H1 (cell line): ENCODE results near the gene NANOS3. TPM values are rescaled to one million over a fixed set of nuclear protein-coding genes. Genes with fewer than 3 reads are reported as not detected.
A peak's percentile ranks its signal among the peaks of the same experiment; 100 is the strongest.

Source experiments
- CTCF ChIA-PET: fragments of 300-600 bp; sonication (Branson Sonifier 250); formaldehyde crosslinking; loops from one replicate; lab custom pipeline; 2021; ENCODE audit not compliant: partially characterized antibody; lab: Charles Lee
- POLR2A ChIA-PET: fragments of 300-600 bp; sonication (Branson Sonifier 250); formaldehyde crosslinking; loops from one replicate; lab custom pipeline; 2021; ENCODE audit warnings: inconsistent platforms; ENCODE audit not compliant: partially characterized antibody; lab: Charles Lee
- DNase-seq, 2 experiments: peaks; one replicate each; pipeline versions ENCODE4 v3.0.0 to v3.0.0-alpha.2; 2010 to 2022; ENCODE audit warnings: low spot score in 2 of 2, low read depth in 1 of 2, mixed read lengths in 1 of 2
- FAIRE-seq: peaks from 2 replicates; lab custom pipeline; 2011; peaks lifted over from hg19 to GRCh38; lab: Jason Lieb, UNC
- H2AFZ ChIP-seq: 2 replicates; pipeline ENCODE4 v1.8.1; 2012; ENCODE audit warnings: low read length, inconsistent platforms
- H2AK5ac ChIP-seq: 2 replicates; pipeline ENCODE4 v1.6.1; 2013; ENCODE audit warnings: low read depth, low read length
- H2BK120ac ChIP-seq: replicated peaks from 2 replicates; pipeline ENCODE3; 2013; ENCODE audit warnings: low read depth, low read length, inconsistent platforms
- H2BK12ac ChIP-seq: 2 replicates; pipeline ENCODE4 v1.6.1; 2013; ENCODE audit warnings: low read depth, low read length
- H2BK15ac ChIP-seq: 2 replicates; pipeline ENCODE4 v1.6.1; 2013; ENCODE audit warnings: low read length
- H2BK20ac ChIP-seq: 2 replicates; pipeline ENCODE4 v1.6.1; 2013; ENCODE audit warnings: low read length
- H2BK5ac ChIP-seq: 2 replicates; pipeline ENCODE4 v1.6.1; 2013; ENCODE audit warnings: low read depth, low read length
- H3K14ac ChIP-seq: 2 replicates; pipeline ENCODE4 v1.6.1; 2013; ENCODE audit warnings: inconsistent platforms; ENCODE audit not compliant: insufficient read length
- H3K18ac ChIP-seq: 2 replicates; pipeline ENCODE4 v1.6.1; 2013; ENCODE audit warnings: low read length; ENCODE audit errors: extremely low read depth
- H3K23ac ChIP-seq: 2 replicates; pipeline ENCODE4 v1.6.1; 2013; ENCODE audit warnings: inconsistent platforms; ENCODE audit not compliant: insufficient read length
- H3K23me2 ChIP-seq: 2 replicates; pipeline ENCODE4 v1.6.1; 2013; ENCODE audit warnings: low read depth, low read length
- H3K27ac ChIP-seq: 2 replicates; pipeline ENCODE4 v1.6.1; 2011; ENCODE audit warnings: low read depth, low read length, inconsistent platforms
- H3K27me3 ChIP-seq, 4 experiments: replicated peaks in 1 of 4; 1 replicate in 1 of 4; 2 replicates in 3 of 4; pipeline versions ENCODE4 v1.6.1 to v1.8.1; 2011 to 2013; ENCODE audit warnings: low read length in 3 of 4, mild to moderate bottlenecking in 3 of 4, inconsistent platforms in 2 of 4, mixed read lengths in 2 of 4, moderate library complexity in 1 of 4; ENCODE audit not compliant: control insufficient read depth in 3 of 4, insufficient read depth in 3 of 4; ENCODE audit errors: extremely low read depth in 1 of 4
- H3K36me3 ChIP-seq, 4 experiments: 2 replicates each; pipeline versions ENCODE4 v1.6.1 to v1.8.1; 2011 to 2013; ENCODE audit warnings: mild to moderate bottlenecking in 4 of 4, low read length in 3 of 4, moderate library complexity in 2 of 4, control low read depth in 1 of 4, inconsistent platforms in 1 of 4; ENCODE audit not compliant: insufficient read depth in 4 of 4, control insufficient read depth in 2 of 4
- H3K4ac ChIP-seq: replicated peaks from 2 replicates; pipeline ENCODE3; 2013; ENCODE audit warnings: low read length, low read depth, mixed read lengths, inconsistent platforms; ENCODE audit not compliant: insufficient read length
- H3K4me1 ChIP-seq, 4 experiments: replicated peaks in 1 of 4; 1 replicate in 1 of 4; 2 replicates in 3 of 4; pipeline versions ENCODE4 v1.6.1 to v1.8.1; 2011 to 2013; ENCODE audit warnings: low read length in 3 of 4, inconsistent platforms in 2 of 4, mixed read lengths in 1 of 4; ENCODE audit not compliant: insufficient read depth in 4 of 4, control insufficient read depth in 3 of 4
- H3K4me2 ChIP-seq, 2 experiments: 2 replicates each; pipeline versions ENCODE4 v1.6.1 to v1.8.1; 2011 to 2013; ENCODE audit warnings: low read depth in 2 of 2, low read length in 2 of 2, control low read depth in 1 of 2, inconsistent platforms in 1 of 2, mild to moderate bottlenecking in 1 of 2; ENCODE audit not compliant: insufficient read depth in 1 of 2
- H3K4me3 ChIP-seq, 4 experiments: fragments of 200-600, 300-600 bp in 1 of 4; sonication (generic), shearing (Covaris generic), sonication (Bioruptor Twin) in 1 of 4; 2 replicates each; pipeline versions ENCODE4 v1.5.1 to v1.8.1; 2011 to 2016; ENCODE audit warnings: low read length in 4 of 4, low read depth in 3 of 4, control low read depth in 2 of 4, inconsistent platforms in 2 of 4, mild to moderate bottlenecking in 2 of 4, mixed read lengths in 1 of 4, moderate library complexity in 1 of 4; ENCODE audit not compliant: insufficient read depth in 2 of 4; ENCODE audit errors: extremely low read depth in 1 of 4
- H3K56ac ChIP-seq: replicated peaks from 2 replicates; pipeline ENCODE3; 2013; ENCODE audit warnings: low read depth, mild to moderate bottlenecking, mixed read lengths, low read length, inconsistent platforms; ENCODE audit not compliant: insufficient read length
- H3K79me1 ChIP-seq: 2 replicates; pipeline ENCODE4 v1.6.1; 2013; ENCODE audit warnings: low read depth, low read length, control low read depth
- H3K79me2 ChIP-seq, 2 experiments: 2 replicates each; pipeline versions ENCODE4 v1.6.1 to v1.8.1; 2012 to 2013; ENCODE audit warnings: low read length in 2 of 2, mild to moderate bottlenecking in 2 of 2, inconsistent platforms in 1 of 2; ENCODE audit not compliant: insufficient read depth in 2 of 2, control insufficient read depth in 1 of 2
- H3K9ac ChIP-seq, 4 experiments: replicated peaks in 1 of 4; 1 replicate in 1 of 4; 2 replicates in 3 of 4; pipeline versions ENCODE4 v1.6.1 to v1.8.1; 2011 to 2013; ENCODE audit warnings: low read depth in 3 of 4, low read length in 3 of 4, control low read depth in 2 of 4, mild to moderate bottlenecking in 2 of 4, moderate library complexity in 2 of 4, inconsistent platforms in 1 of 4; ENCODE audit errors: extremely low read depth in 1 of 4
- H3K9me3 ChIP-seq, 2 experiments: 2 replicates each; pipeline versions ENCODE4 v1.6.1 to v1.8.1; 2012 to 2013; ENCODE audit warnings: mild to moderate bottlenecking in 2 of 2, moderate library complexity in 2 of 2, control low read depth in 1 of 2, inconsistent platforms in 1 of 2, low read depth in 1 of 2, low read length in 1 of 2, mixed read lengths in 1 of 2; ENCODE audit not compliant: insufficient read depth in 2 of 2
- H4K20me1 ChIP-seq, 2 experiments: replicated peaks in 1 of 2; 2 replicates each; pipeline versions ENCODE3 to v1.8.1; 2011 to 2013; ENCODE audit warnings: inconsistent platforms in 2 of 2, low read length in 2 of 2, mild to moderate bottlenecking in 1 of 2; ENCODE audit not compliant: insufficient read depth in 2 of 2, control insufficient read depth in 1 of 2
- H4K5ac ChIP-seq: 2 replicates; pipeline ENCODE4 v1.6.1; 2013; ENCODE audit warnings: low read length, low read depth, mixed read lengths, inconsistent platforms; ENCODE audit not compliant: insufficient read length
- H4K8ac ChIP-seq: 2 replicates; pipeline ENCODE4 v1.8.0; 2013; ENCODE audit warnings: mild to moderate bottlenecking, moderate library complexity, low read length, inconsistent platforms; ENCODE audit not compliant: insufficient read depth; ENCODE audit errors: extremely low read depth
- H4K91ac ChIP-seq: replicated peaks from 2 replicates; pipeline ENCODE3; 2013; ENCODE audit warnings: low read length, mixed read lengths, inconsistent platforms; ENCODE audit not compliant: insufficient read length
- CREB1 ChIP-seq: IDR thresholded peaks from 2 replicates; pipeline ENCODE4 v1.6.1; 2012; ENCODE audit warnings: inconsistent platforms
- EP300 ChIP-seq, 2 experiments: IDR thresholded peaks; 1 replicate in 1 of 2; 2 replicates in 1 of 2; pipeline ENCODE4 v1.6.1; 2011 to 2012; ENCODE audit warnings: low read depth in 2 of 2, low read length in 2 of 2, mild to moderate bottlenecking in 2 of 2, borderline replicate concordance in 1 of 2, inconsistent platforms in 1 of 2, moderate library complexity in 1 of 2
- KDM4A ChIP-seq: IDR thresholded peaks from one replicate; pipeline ENCODE4 v1.7.1; 2012; ENCODE audit warnings: low read depth, mild to moderate bottlenecking, moderate library complexity, low read length, inconsistent platforms; ENCODE audit not compliant: severe bottlenecking
- KDM5A ChIP-seq: fragments of 200-600 bp; IDR thresholded peaks from 2 replicates; pipeline ENCODE4 v1.7.1; 2012; ENCODE audit warnings: mild to moderate bottlenecking, low read length, inconsistent platforms, mixed read lengths
- NRF1 ChIP-seq: IDR thresholded peaks from 2 replicates; pipeline ENCODE4 v1.6.1; 2011; ENCODE audit warnings: mild to moderate bottlenecking, low read depth, low read length, improper control_type of control experiment
- SIN3A ChIP-seq, 2 experiments: IDR thresholded peaks in 1 of 2; conservative IDR thresholded peaks in 1 of 2; 2 replicates each; pipeline ENCODE4 v1.6.1; 2011 to 2012; ENCODE audit warnings: low read length in 2 of 2, improper control_type of control experiment in 1 of 2, low read depth in 1 of 2, mild to moderate bottlenecking in 1 of 2
- TCF12 ChIP-seq: IDR thresholded peaks from 2 replicates; pipeline ENCODE4 v1.6.1; 2011; ENCODE audit warnings: low read depth, mild to moderate bottlenecking, low read length
- WGBS, 2 experiments: shearing (Covaris generic) in 1 of 2; methylation state at CpG; one replicate each; pipeline versions ENCODE4 v1.1.6 to v1.1.7; 2013 to 2015; ENCODE audit warnings: low lambda C conversion rate in 2 of 2, mixed read lengths in 2 of 2, inconsistent platforms in 1 of 2, low coverage in 1 of 2, missing lambda C conversion rate in 1 of 2; ENCODE audit not compliant: insufficient replicate concordance in 2 of 2, insufficient coverage in 1 of 2, insufficient read length in 1 of 2; ENCODE audit errors: extremely low coverage in 1 of 2, missing lambda C conversion rate in 1 of 2; 5-methylcytosine and 5-hydroxymethylcytosine counted together
- polyA plus RNA-seq, 7 experiments: library from polyadenylated mRNA; depleted of rRNA in 3 of 7; stranded (reverse) in 5 of 7; unstranded in 2 of 7; fragments of >200 nt in 5 of 7; fragments of 200-250 nt in 2 of 7; gene quantifications; 1 replicate in 5 of 7; 2 replicates in 1 of 7; 4 replicates in 1 of 7; pipeline versions ENCODE4 v1.2.1 to v1.2.3, GENCODE V29; 2011 to 2013; ENCODE audit warnings: missing spikeins in 2 of 7, mixed read lengths in 2 of 7
- total RNA-seq: library from RNA; stranded (reverse); fragmentation: NEBNext Ultra II Directional; extraction: Animal tissue kit (Norgen Biotek cat#: 25700); gene quantifications from 2 replicates; pipeline ENCODE4 v1.2.1, GENCODE V29; 2021

NANOS3 gene
- total and polyA plus RNA-seq, 2 of the 8 experiments (the other 6 are each of a cell fraction or from before 2014, with no cell fraction given): 0.62 TPM; not detected in 1

GRCh38 chr19:13834244-13835069 is 42.5 kb upstream of the NANOS3 start:
- H3K14ac ChIP-seq: no peak overlapping the region
- no peak overlapping the region for H3K4ac ChIP-seq
- FAIRE-seq: no peak
- H4K5ac ChIP-seq: no peak overlapping the region
- H3K18ac ChIP-seq: no peak overlapping the region; the same call in 1 of the 2 replicates
- peaks cover 0 to 5% of the 10 kb centered on the region in 2 experiments for H4K20me1 ChIP-seq
- peaks cover 0 to 12% (median 6%) of the 10 kb centered on the region in 4 experiments; a peak in 4 of 8 replicates for H3K36me3 ChIP-seq
- H3K4me1 ChIP-seq: peaks cover 0 to 13% (median 6%) of the 10 kb centered on the region in 4 experiments; a peak in 5 of 7 replicates
- POLR2A ChIA-PET: interaction anchor here (0.8 to 4.0 kb wide), 9 partner anchors 9 to 60 kb away, joined by 3 to 28 read pairs (median 5); no protein-coding TSS in a partner anchor
- no peak overlapping the region for H3K23ac ChIP-seq
- H3K27ac ChIP-seq: no peak overlapping the region
- WGBS, 2 experiments: 89% methylated on average over 14 of the region's 14 CpGs; no CpG with 5 or more reads in 1 of the 2 experiments
- H3K79me1 ChIP-seq: no peaks in the 10 kb centered on the region
- TF ChIP-seq SIN3A (conservative IDR thresholded peaks at IDR 0.05 in 1 of 2, IDR thresholded peaks at IDR 0.05 in 1 of 2; ENCODE audit: low read depth in 1 of 2, low read length in 2 of 2) (no peak), KDM4A (no peak), EP300 (IDR thresholded peaks at IDR 0.05; ENCODE audit: borderline replicate concordance in 1 of 2, low read depth in 2 of 2, low read length in 2 of 2) (no peak), NRF1 (no peak), TCF12 (no peak), CREB1 (no peak), KDM5A (no peak)
- peak overlapping the region in 1 of 2 experiments; percentile 55; a peak in 1 of 4 replicates for H3K4me2 ChIP-seq
- no peak overlapping the region; the same call in 1 of the 2 replicates for H2AK5ac ChIP-seq
- H2BK20ac ChIP-seq: no peak overlapping the region
- no peak overlapping the region for H3K9ac ChIP-seq
- peak overlapping the region in 3 of 4 experiments; percentile 5 to 63 (median 19); a peak in 3 of 8 replicates for H3K4me3 ChIP-seq
- no peaks in the 10 kb centered on the region for H3K79me2 ChIP-seq
- no peak overlapping the region for H3K56ac ChIP-seq
- H4K8ac ChIP-seq: no peak overlapping the region; the same call in 1 of the 2 replicates
- peak overlapping the region; percentile 75; the same call in 1 of the 2 replicates for H2BK12ac ChIP-seq
- CTCF ChIA-PET: interaction anchor here (0.7 to 4.5 kb wide), 17 partner anchors 9 to 51 kb away, joined by 3 to 52 read pairs (median 4); no protein-coding TSS in a partner anchor
- H4K91ac ChIP-seq: peak overlapping the region; percentile 70
- no peaks in the 10 kb centered on the region for H3K9me3 ChIP-seq
- H3K27me3 ChIP-seq: no peaks in the 10 kb centered on the region
- H3K23me2 ChIP-seq: peaks cover 7% of the 10 kb centered on the region
- no peak overlapping the region for H2BK5ac ChIP-seq
- H2BK120ac ChIP-seq: no peak overlapping the region
- DNase-seq: no peak
- no peak overlapping the region for H2AFZ ChIP-seq
- H2BK15ac ChIP-seq: peak overlapping the region; percentile 72
